ENCODE measurements around the gene ANXA6. TPM values are rescaled to one million over a fixed set of nuclear protein-coding genes. Genes with fewer than 3 reads are reported as not detected.

The ANXA6 gene
- total and polyA plus RNA-seq, 10 donors = 141 to 295 (median 185) TPM

DNA sequence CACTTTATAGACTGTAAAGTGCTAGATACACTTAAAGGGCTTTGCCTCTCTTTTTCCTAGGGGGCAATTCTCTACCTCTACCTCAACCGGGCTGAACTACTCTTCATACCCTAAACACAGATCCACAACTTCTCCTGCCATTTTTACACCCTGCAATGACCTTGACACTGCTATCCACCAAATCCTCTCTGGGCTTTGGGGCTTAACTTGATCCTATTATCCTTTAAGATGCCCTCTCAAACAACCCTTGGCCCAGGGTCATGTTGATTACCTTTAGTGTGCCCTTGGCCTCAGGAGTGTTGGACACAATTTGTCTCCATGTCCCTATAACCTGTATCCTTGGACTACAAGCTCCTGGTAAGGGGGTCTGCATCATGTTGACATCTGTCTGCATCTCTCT, 19.5 kb downstream of the ANXA6 start:
- Histone ChIP-seq H3K27me3 (replicated peaks in 1 of 7) (no peaks in the 10 kb centered on the region), H3K36me3 (peaks cover 0 to 100% (median 72%) of the 10 kb centered on the region in 6 donors), H3K4me3 (no peak overlapping the region), H3K9me3 (no peaks in the 10 kb centered on the region), H3K27ac (peak overlapping the region in 3 of 8 donors; percentile 57 to 96 (median 69)), H3K4me1 (peaks cover 34 to 97% (median 70%) of the 10 kb centered on the region in 6 donors)
- WGBS, 5 donors = 87 to 96% (median 91%) methylated on average over 1 of the region's 1 CpG
- intact Hi-C loops (cut with DNase I; ENCODE audit: low total_unique reads) = no loop called here
- DNase-seq = no peak
- TF ChIP-seq POLR2AphosphoS5 (IDR thresholded peaks at IDR 0.05) (no peak), POLR2A (IDR thresholded peaks at IDR 0.05) (no peak)
- TF ChIP-seq, protein P1, sequence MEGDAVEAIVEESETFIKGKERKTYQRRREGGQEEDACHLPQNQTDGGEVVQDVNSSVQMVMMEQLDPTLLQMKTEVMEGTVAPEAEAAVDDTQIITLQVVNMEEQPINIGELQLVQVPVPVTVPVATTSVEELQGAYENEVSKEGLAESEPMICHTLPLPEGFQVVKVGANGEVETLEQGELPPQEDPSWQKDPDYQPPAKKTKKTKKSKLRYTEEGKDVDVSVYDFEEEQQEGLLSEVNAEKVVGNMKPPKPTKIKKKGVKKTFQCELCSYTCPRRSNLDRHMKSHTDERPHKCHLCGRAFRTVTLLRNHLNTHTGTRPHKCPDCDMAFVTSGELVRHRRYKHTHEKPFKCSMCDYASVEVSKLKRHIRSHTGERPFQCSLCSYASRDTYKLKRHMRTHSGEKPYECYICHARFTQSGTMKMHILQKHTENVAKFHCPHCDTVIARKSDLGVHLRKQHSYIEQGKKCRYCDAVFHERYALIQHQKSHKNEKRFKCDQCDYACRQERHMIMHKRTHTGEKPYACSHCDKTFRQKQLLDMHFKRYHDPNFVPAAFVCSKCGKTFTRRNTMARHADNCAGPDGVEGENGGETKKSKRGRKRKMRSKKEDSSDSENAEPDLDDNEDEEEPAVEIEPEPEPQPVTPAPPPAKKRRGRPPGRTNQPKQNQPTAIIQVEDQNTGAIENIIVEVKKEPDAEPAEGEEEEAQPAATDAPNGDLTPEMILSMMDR (IDR thresholded peaks at IDR 0.05 in 8 of 11, conservative IDR thresholded peaks at IDR 0.05 in 3 of 11) = no peak

DNA sequence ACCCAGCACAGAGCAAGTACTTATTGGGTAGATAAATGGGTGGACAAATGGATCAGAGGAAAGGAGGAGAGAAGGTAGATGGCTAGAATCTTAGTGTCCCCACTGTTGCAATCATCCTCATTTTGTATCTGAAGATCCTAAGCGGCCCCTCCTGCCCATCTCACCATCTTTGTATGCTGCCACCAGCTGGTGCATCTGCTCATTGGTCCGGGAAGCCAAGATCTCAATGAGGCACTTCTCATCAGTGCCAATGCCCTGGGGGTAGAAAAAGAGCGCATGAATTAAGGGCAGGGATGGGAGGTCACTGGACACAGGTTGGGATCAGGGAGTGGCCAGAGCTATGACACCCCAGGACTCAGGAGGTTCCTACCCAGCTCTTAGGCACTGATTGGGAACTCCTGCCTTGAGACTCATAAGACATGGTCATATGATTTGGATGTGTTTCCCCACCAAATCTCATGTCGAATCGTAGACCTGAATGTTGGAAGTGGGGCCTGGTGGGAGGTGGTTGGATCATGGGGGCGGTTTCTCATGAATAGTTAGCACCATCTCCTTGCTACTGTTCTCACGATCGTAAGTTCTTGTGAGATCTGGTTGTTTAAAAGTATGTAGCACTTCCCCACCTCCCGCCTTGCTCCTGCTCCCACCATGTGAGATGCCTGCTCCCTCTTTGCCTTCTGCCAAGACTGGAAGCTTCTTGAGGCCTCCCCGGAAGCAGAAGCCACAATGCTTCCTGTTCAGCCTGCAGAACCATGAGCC, 20.3 kb downstream of the ANXA6 start:
- TF ChIP-seq, protein P1 (IDR thresholded peaks at IDR 0.05 in 8 of 11, conservative IDR thresholded peaks at IDR 0.05 in 3 of 11) = no peak
- peak in 1 of 3 donors; percentile 3 for TF ChIP-seq POLR2AphosphoS5 (IDR thresholded peaks at IDR 0.05)
- intact Hi-C loops (cut with DNase I; ENCODE audit: low total_unique reads) = no loop called here
- Histone ChIP-seq H3K4me1 (peaks cover 33 to 97% (median 70%) of the 10 kb centered on the region in 6 donors), H3K4me3 (no peak overlapping the region), H3K9me3 (no peaks in the 10 kb centered on the region), H3K27me3 (replicated peaks in 1 of 7) (no peaks in the 10 kb centered on the region), H3K36me3 (peaks cover 0 to 100% (median 81%) of the 10 kb centered on the region in 6 donors), H3K27ac (peak overlapping the region in 1 of 8 donors; percentile 85)
- WGBS, 5 donors = 85 to 94% (median 91%) methylated on average over 10 of the region's 10 CpGs
- DNase-seq = peak; percentile 47

DNA sequence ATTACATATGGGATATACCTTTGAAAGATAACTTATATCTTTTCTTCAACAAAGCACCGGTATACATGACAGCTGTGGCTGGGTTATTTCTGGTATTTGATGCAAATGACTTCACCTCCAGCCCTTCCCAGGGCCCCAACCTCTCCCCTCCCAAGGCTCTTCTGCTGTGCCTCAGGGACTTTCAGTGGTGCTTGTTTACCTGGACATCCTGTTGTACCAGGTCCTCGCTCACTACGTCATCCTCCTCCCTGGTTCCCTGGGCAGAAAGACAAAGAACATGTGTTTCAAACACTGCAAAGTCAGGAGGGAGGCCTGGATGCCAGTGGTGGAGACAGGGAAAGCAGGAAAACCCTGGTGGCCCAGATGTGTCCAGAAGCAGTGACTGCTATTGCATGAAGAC, 23.4 kb downstream of the ANXA6 start:
- WGBS, 5 donors = 47 to 83% (median 71%) methylated on average over 3 of the region's 3 CpGs
- peaks cover 22 to 97% (median 52%) of the 10 kb centered on the region in 6 donors for H3K4me1 ChIP-seq
- H3K27ac ChIP-seq = peak overlapping the region; percentile 5 to 85 (median 64)
- no peak overlapping the region for H3K4me3 ChIP-seq
- DNase-seq = peak; percentile 70
- no peaks in the 10 kb centered on the region for H3K9me3 ChIP-seq
- H3K36me3 ChIP-seq = peaks cover 0 to 100% (median 98%) of the 10 kb centered on the region in 6 donors
- intact Hi-C loops (cut with DNase I; ENCODE audit: low total_unique reads) = no loop called here
- H3K27me3 ChIP-seq (replicated peaks in 1 of 7) = no peaks in the 10 kb centered on the region
- TF ChIP-seq, protein P1 (IDR thresholded peaks at IDR 0.05 in 8 of 11, conservative IDR thresholded peaks at IDR 0.05 in 3 of 11) = no peak
- TF ChIP-seq POLR2AphosphoS5 (IDR thresholded peaks at IDR 0.05) (peak in 2 of 3 donors; percentile 29 to 51), POLR2A (IDR thresholded peaks at IDR 0.05) (no peak)

DNA sequence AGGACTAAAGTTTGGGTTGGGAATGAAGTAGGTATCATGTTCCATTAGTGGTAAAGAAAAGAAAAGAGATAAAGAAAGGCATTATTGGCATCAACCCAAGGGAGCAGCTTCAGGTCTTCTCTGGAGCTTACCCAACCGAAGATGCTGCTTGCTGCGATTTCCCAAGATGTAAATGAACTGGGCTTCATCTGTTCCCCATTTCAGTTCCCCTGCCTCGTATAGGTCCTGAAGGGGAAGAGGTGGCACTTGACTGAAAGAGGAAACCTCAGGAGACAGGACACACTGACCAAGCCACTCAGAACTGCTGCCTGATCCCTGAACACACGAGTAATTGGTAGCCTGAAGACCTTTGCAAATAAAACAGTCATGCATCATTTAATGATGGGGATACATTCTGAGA, 24.6 kb downstream of the ANXA6 start:
- no peaks in the 10 kb centered on the region for H3K9me3 ChIP-seq
- peak overlapping the region in 7 of 8 donors; percentile 5 to 85 (median 67) for H3K27ac ChIP-seq
- peak in 1 of 3 donors; percentile 77 for TF ChIP-seq POLR2AphosphoS5 (IDR thresholded peaks at IDR 0.05)
- no peak for TF ChIP-seq POLR2A (IDR thresholded peaks at IDR 0.05)
- peaks cover 0 to 100% (median 99%) of the 10 kb centered on the region in 6 donors for H3K36me3 ChIP-seq
- H3K27me3 ChIP-seq (replicated peaks in 1 of 7) = no peaks in the 10 kb centered on the region
- peaks cover 22 to 97% (median 52%) of the 10 kb centered on the region in 6 donors for H3K4me1 ChIP-seq
- 38 to 45% (median 42%) methylated on average over 4 of the region's 4 CpGs for WGBS, 5 donors
- peak; percentile 27 for DNase-seq
- peak overlapping the region in 1 of 8 donors; percentile 4 for H3K4me3 ChIP-seq
- intact Hi-C loops (cut with DNase I; ENCODE audit: low total_unique reads) = no loop called here
